Inferior parietal cortex (tissue), 1 donor: ENCODE measurements around the gene SPAG9.

ENCODE experiments used
- DNase-seq: peaks from one replicate; pipeline ENCODE4 v3.0.0-alpha.2; 2016; ENCODE audit errors: extremely low spot score

SPAG9 gene

GRCh38 chr17:51046046-51046445, 74.6 kb downstream of the SPAG9 start:
- DNase-seq = no peak

DNA sequence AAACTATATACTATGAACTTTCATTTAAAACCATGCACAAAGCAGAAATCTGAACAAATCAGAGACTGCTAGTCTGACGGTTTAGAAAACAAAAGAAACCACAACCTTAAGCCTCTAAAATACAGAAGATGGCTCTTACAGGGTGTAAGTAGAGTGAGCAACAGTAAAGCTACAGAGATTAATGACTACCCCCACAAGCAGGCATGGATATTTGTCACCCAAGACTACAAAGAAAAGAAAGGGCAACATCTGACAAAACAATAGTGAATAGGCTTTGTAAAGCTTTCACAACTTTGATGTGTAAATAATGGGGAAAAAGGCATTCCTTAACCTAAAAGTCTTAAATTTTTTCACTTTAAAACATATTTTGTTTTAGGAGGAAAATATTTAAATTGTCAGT, 75.0 kb downstream of the SPAG9 start:
- no peak for DNase-seq

DNA sequence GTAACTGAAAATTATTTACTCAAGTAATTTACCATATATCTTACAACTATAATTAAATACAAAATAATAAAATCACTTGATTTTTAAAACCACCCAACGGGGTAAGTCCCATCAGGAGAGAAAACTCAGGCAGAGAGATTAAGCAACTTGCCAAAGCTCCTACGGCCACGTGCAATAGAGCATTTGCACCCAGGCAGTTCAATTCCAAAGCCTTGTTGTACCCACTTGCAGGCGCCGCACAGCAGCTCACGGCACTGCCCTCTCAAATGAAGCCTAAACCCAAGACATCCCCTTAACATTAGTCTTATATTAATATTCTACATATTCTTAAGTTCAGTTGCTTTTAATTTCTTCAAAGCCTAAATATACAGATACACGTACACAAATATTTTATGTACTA, 75.7 kb downstream of the SPAG9 start:
- no peak for DNase-seq

DNA sequence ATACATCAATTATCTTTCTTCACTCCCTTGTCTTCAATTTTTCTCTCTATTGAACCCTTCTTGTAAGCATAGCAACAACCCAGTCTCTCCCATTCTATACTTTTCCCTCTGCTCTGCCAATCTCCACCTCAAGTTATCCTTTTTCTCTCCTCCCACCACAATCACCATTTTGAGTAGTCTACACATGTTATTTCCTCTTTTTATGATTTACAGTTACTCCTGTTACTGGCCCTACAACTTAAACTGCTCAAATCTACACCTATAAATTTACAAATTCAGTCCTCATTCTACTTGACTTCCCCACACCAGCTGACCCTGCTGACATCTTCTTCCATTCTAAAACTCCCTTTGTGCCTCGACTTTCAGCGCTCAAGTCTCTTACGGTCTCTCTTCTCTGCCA, 84.6 kb downstream of the SPAG9 start:
- no peak for DNase-seq

- peak; percentile 76 for DNase-seq
Observed at GRCh38 chr17:51035431-51035830, 85.2 kb downstream of the SPAG9 start.

GRCh38 chr17:51034800-51035199, 85.9 kb downstream of the SPAG9 start:
- no peak for DNase-seq

DNA sequence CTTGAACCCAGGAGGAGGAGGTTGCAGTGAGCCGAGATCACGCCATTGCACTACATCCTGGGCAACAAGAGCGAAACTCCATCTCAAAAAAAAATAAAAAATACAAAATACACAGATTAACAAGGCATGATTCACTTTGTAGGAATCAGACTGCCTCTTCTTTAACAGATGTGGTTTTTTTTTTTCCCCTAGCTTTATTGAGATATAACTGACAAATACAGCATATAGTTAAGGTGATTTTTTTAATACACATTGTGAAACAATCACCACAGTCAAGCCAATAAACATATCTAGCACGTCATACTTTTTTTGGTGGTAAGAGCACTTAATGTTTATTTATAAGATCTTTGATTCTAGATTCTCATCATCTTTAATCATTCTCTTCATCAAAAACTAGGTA, 87.8 kb downstream of the SPAG9 start:
- no peak for DNase-seq

DNA sequence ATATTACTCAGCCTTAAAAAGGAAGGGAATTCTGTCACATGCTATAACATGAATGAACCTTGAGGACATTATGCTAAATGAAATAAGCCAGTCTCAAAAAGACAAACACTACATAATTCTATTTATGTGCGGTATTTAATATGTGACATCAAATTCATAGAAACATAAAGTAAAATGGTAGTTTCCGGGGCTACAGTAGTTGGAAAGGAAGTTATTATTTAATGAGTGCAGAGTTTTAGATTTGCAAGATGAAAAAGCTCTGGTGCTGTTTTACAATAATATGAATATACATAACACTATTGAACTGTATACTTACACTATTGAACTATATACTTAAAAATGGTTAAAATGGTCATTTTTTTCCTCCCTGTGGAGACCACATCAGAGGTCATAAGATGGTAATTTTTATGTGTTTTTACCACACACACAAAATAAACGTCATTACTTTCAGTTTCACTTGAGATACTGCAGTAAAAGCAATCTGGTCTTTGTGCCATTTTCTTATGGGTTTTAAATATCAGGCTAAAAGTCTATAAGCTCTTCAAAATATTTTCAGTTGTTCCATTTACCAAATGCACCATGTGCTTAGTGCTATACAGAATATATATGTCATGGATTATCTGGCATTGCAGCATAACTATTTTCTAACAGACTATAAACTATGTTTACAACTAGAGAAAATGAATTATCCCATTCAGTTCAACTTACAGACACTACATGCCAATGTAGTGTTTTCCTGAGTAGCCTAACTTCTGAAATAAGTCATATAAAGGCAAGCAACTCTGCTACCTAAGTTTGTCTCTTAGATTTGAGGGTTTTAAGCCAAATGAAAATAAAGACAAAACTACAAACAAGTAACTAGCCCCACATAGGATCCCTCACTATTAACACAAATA, 90.9 kb downstream of the SPAG9 start:
- DNase-seq = no peak

- no peak for DNase-seq
Observed at GRCh38 chr17:51029142-51029541, 91.5 kb downstream of the SPAG9 start.

- DNase-seq = no peak
Observed at GRCh38 chr17:51028176-51028863, 92.3 kb downstream of the SPAG9 start.

GRCh38 chr17:51018541-51018940, 102.1 kb downstream of the SPAG9 start:
- DNase-seq = no peak

- DNase-seq = no peak
Observed at GRCh38 chr17:51017270-51017669, 103.4 kb downstream of the SPAG9 start.

DNA sequence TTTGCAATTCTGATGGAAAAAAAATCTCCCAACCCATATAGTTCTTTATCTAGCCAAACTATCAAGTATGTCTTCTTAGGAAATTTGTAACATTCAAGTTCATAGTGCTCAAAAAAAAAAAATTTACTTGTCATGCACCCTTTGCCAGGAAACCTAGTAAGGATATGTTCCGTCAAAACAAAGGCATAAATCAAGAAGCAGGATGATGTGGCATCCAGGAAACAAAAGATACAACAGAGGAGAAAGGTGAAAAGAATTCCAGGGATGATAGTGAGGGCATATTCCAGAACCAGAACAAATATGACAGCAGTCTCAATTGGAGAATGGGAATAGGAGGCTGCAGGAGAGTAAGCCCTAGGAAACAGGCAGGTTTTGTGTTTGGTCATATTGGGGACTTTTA, 104.6 kb downstream of the SPAG9 start:
- DNase-seq = no peak

DNA sequence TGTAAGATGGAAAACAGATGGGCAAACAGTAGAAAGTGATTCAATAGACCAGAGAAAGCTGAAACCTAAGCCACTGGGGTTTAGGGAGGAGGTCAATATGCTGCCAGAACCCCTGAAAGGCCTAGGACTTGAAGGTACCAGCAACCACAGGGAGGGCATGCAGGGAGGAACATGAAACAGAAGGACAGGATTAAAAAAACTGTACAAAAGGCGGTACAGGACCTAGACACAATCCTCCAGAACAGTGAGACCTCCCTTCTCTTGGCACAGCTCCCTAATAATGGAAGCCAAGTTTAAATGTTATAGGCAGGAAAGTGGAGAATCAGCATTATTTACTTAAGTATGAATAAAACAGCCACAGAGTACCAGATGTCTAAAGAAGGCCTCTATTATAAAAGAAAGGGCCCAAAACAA, 105.5 kb downstream of the SPAG9 start:
- no peak for DNase-seq

DNA sequence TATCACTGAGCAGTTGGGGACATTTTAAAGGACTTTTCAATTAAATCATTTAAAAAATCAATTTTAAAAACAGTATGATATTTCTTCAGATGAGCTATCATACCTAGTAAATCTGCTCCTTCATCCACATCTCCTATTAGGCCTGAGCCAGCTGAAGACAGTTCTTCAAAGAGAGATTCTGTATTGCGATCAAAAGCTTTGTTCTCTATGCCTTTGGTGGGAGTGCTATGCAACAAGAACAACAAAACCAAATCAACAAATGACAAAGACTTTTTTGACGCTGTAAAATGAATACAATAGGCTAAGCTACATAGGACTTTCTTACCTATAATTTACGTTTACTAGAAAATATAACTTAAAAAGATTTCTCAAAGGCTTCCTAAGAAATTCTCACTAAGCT, 106.5 kb downstream of the SPAG9 start:
- DNase-seq = no peak

DNA sequence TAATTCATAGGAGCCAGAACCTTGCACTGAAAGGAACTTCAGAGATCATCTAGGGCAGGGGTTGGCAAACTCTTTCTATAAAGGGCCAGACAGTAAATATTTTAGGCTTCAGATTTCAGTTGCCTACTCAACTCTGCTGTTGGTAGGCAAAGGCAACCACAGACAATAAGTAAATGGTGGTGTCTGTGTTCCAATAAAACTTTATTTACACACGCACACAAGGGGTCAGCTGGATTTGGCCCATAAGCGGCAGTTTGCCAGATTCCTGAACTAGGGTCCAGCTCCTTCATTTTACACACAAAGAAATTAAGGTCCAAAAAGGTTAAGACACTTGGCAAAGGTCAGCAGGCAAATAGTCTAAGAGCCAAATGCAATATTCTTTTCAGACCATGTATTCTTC, 107.3 kb downstream of the SPAG9 start:
- DNase-seq = no peak

GRCh38 chr17:51012538-51012937, 108.1 kb downstream of the SPAG9 start:
- no peak for DNase-seq

- DNase-seq = no peak
Observed at GRCh38 chr17:51010173-51010675, 110.4 kb downstream of the SPAG9 start.

GRCh38 chr17:51006601-51007000, 114.1 kb downstream of the SPAG9 start:
- no peak for DNase-seq

GRCh38 chr17:51005768-51006167, 114.9 kb downstream of the SPAG9 start:
- DNase-seq = no peak

- DNase-seq = no peak
Observed at GRCh38 chr17:51004249-51004648, 116.4 kb downstream of the SPAG9 start.

GRCh38 chr17:51000835-51001638, 119.6 kb downstream of the SPAG9 start:
- DNase-seq = peak; percentile 87
